ENCODE results near the gene SENP6. TPM values are rescaled to one million over a fixed set of nuclear protein-coding genes. Genes with fewer than 3 reads are reported as not detected.

The SENP6 gene
- total RNA-seq, 1 experiment from 2014 or later: 94.9 TPM

DNA sequence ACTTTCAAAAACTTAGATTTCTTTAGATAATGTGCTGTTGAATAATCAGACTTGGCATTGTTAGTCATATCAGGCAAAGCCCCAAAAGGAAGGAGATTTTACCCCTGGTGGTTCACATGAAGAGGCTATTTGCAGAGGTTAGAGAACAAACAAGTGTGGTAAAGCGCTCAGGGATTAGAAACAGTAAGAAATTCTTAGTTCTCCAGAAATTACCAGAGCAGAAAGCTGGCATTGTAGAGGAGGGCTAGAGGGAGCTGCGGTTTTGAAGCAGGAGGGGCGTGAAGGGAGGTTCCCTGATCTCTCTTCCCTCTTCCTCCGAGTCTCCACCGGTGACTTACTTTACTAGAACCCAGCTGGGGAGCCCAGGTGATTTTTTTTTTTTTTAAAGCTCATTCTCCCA, 157.5 kb downstream of the SENP6 start:
- no peaks in the 10 kb centered on the region for H3K27me3 ChIP-seq (replicated peaks; ENCODE audit: control insufficient read depth, insufficient read depth, low read length)
- peaks cover 6% of the 10 kb centered on the region for H3K36me3 Mint-ChIP-seq (ENCODE audit: insufficient read depth, unreplicated experiment)
- BruUV-seq (replicated peaks): no TSS peak
- H3K27me3 Mint-ChIP-seq (ENCODE audit: insufficient read depth, unreplicated experiment): no peaks in the 10 kb centered on the region
- no peaks in the 10 kb centered on the region for H3K9me3 ChIP-seq
- TF ChIP-seq, protein P1, sequence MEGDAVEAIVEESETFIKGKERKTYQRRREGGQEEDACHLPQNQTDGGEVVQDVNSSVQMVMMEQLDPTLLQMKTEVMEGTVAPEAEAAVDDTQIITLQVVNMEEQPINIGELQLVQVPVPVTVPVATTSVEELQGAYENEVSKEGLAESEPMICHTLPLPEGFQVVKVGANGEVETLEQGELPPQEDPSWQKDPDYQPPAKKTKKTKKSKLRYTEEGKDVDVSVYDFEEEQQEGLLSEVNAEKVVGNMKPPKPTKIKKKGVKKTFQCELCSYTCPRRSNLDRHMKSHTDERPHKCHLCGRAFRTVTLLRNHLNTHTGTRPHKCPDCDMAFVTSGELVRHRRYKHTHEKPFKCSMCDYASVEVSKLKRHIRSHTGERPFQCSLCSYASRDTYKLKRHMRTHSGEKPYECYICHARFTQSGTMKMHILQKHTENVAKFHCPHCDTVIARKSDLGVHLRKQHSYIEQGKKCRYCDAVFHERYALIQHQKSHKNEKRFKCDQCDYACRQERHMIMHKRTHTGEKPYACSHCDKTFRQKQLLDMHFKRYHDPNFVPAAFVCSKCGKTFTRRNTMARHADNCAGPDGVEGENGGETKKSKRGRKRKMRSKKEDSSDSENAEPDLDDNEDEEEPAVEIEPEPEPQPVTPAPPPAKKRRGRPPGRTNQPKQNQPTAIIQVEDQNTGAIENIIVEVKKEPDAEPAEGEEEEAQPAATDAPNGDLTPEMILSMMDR (IDR thresholded peaks at IDR 0.05; ENCODE audit: insufficient read depth in 1 of 2, low read depth in 1 of 2, low read length in 1 of 2, severe bottlenecking in 1 of 2, unreplicated experiment in 1 of 2): no peak
- H3K9me3 Mint-ChIP-seq (ENCODE audit: unreplicated experiment): no peaks in the 10 kb centered on the region
- no peak for DNase-seq
- POLR2A ChIA-PET: no interaction called here
- no peak overlapping the region for H3K4me3 ChIP-seq (ENCODE audit: low read depth, low read length)
- CTCF ChIA-PET: no interaction called here
- no peaks in the 10 kb centered on the region for H3K36me3 ChIP-seq (ENCODE audit: control insufficient read depth, insufficient read depth, low read length)
- intact Hi-C loops (cut with micrococcal nuclease; ENCODE audit: unreplicated experiment): no loop called here
- H3K4me1 Mint-ChIP-seq (ENCODE audit: low read depth, unreplicated experiment): peaks cover 5% of the 10 kb centered on the region
- peaks cover 5% of the 10 kb centered on the region for H3K4me1 ChIP-seq
- H3K4me3 Mint-ChIP-seq (ENCODE audit: unreplicated experiment): no peak overlapping the region
- H3K27ac Mint-ChIP-seq (ENCODE audit: unreplicated experiment): no peak overlapping the region

DNA sequence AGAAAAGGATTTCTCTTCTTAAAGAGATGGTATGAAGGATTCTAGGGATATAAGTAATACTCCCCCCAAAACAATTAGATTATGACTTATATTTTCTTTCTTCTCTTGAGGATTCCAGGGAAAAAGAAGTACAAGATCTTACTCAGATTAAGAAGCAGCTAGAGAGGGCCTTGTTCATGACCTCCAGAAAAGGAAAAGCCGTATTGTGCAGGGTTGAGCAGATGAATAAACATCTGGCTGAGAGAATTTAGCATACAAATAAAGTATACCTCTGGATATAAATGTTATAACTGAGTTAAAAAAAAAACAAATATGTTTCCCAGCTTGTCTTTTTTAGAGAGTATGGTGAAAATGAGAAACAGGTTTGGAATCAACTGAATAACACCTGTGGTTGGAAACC, 158.6 kb downstream of the SENP6 start:
- Mint-ChIP-seq H3K9me3 (ENCODE audit: unreplicated experiment) (no peaks in the 10 kb centered on the region), H3K4me3 (ENCODE audit: unreplicated experiment) (no peak overlapping the region), H3K27ac (ENCODE audit: unreplicated experiment) (no peak overlapping the region), H3K36me3 (ENCODE audit: insufficient read depth, unreplicated experiment) (peaks cover 6% of the 10 kb centered on the region), H3K27me3 (ENCODE audit: insufficient read depth, unreplicated experiment) (no peaks in the 10 kb centered on the region), H3K4me1 (ENCODE audit: low read depth, unreplicated experiment) (peaks cover 5% of the 10 kb centered on the region)
- BruUV-seq (replicated peaks): no TSS peak
- H3K27me3 ChIP-seq (replicated peaks; ENCODE audit: control insufficient read depth, insufficient read depth, low read length): no peaks in the 10 kb centered on the region
- TF ChIP-seq, protein P1 (IDR thresholded peaks at IDR 0.05; ENCODE audit: insufficient read depth in 1 of 2, low read depth in 1 of 2, low read length in 1 of 2, severe bottlenecking in 1 of 2, unreplicated experiment in 1 of 2): no peak
- H3K9me3 ChIP-seq: no peaks in the 10 kb centered on the region
- ChIA-PET CTCF (no interaction called here), POLR2A (no interaction called here)
- no peak for DNase-seq
- H3K4me3 ChIP-seq (ENCODE audit: low read depth, low read length): no peak overlapping the region
- intact Hi-C loops (cut with micrococcal nuclease; ENCODE audit: unreplicated experiment): no loop called here
- peaks cover 5% of the 10 kb centered on the region for H3K4me1 ChIP-seq
- H3K36me3 ChIP-seq (ENCODE audit: control insufficient read depth, insufficient read depth, low read length): no peaks in the 10 kb centered on the region

DNA sequence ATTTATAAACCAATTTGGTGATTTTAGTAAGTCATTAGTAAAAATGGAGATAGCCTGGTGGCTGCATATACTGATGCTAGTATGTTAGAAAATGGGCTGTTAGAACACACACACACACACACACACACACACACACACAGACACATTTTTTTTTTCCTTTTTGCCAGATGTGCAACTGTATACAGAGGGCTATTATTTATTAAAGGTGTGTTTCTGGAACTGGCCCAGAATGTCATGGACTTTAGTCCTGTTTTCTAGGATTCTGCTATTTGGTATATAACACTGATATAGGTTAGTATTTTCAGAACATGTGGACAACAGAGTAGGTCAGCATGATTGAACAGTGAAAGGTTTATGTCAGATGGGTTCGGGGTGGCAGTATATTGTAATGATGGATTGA, 159.8 kb downstream of the SENP6 start:
- no TSS peak for BruUV-seq (replicated peaks)
- intact Hi-C loops (cut with micrococcal nuclease; ENCODE audit: unreplicated experiment): no loop called here
- CTCF ChIA-PET: no interaction called here
- POLR2A ChIA-PET: no interaction called here
- Histone ChIP-seq H3K9me3 (no peaks in the 10 kb centered on the region), H3K4me1 (peaks cover 5% of the 10 kb centered on the region), H3K4me3 (ENCODE audit: low read depth, low read length) (no peak overlapping the region), H3K36me3 (ENCODE audit: control insufficient read depth, insufficient read depth, low read length) (no peaks in the 10 kb centered on the region), H3K27me3 (replicated peaks; ENCODE audit: control insufficient read depth, insufficient read depth, low read length) (no peaks in the 10 kb centered on the region)
- no peaks in the 10 kb centered on the region for H3K27me3 Mint-ChIP-seq (ENCODE audit: insufficient read depth, unreplicated experiment)
- DNase-seq: no peak
- H3K27ac Mint-ChIP-seq (ENCODE audit: unreplicated experiment): no peak overlapping the region
- no peaks in the 10 kb centered on the region for H3K36me3 Mint-ChIP-seq (ENCODE audit: insufficient read depth, unreplicated experiment)
- H3K4me3 Mint-ChIP-seq (ENCODE audit: unreplicated experiment): no peak overlapping the region
- H3K4me1 Mint-ChIP-seq (ENCODE audit: low read depth, unreplicated experiment): peaks cover 5% of the 10 kb centered on the region
- TF ChIP-seq, protein P1 (IDR thresholded peaks at IDR 0.05; ENCODE audit: insufficient read depth in 1 of 2, low read depth in 1 of 2, low read length in 1 of 2, severe bottlenecking in 1 of 2, unreplicated experiment in 1 of 2): no peak
- H3K9me3 Mint-ChIP-seq (ENCODE audit: unreplicated experiment): no peaks in the 10 kb centered on the region

Measured in Caco-2 (cell line).